Measurements from ENCODE around the gene NUDT16L1.

The NUDT16L1 gene

DNA sequence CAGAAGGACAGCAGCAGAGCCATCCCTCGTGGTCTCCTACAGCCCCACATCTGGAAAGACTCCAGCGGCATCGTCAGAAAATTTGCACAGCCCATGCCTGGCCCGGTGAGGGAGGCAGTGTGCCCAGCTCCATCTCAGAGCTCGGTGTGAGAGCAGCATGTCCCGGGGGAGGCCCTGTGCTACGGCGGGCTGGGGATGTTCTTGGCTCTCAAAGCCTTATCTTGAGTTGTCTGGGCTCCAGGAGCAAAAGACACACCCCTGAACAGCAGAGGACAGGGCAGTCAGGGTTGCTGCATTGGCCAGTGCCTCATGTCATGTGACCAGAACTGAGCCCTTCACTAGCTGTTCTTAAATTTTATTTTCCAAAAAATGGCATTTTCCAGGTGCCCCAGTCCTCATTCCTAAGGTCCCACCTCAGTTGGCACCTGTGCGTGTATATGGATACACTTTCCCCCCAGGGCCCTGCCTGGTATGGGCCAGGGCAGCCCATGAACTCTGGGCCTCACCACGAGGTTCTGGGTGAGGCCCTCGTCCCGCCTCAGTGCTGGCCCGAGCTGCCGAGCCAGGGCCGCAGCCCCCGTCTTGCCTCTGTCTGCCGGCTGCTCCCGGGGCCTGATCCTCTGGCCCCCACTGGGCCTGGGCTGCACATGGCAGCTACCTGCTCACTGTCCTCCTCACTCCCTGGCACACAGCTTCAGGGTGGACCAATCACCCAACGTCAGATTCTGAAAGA, 3.0 kb downstream of the NUDT16L1 start:
- no peak overlapping the region for H3K27ac ChIP-seq (ENCODE audit: low read length)
- TF ChIP-seq EZH2phosphoT487 (IDR thresholded peaks at IDR 0.05; ENCODE audit: low read length) = no peak
- TF ChIP-seq, protein P1, sequence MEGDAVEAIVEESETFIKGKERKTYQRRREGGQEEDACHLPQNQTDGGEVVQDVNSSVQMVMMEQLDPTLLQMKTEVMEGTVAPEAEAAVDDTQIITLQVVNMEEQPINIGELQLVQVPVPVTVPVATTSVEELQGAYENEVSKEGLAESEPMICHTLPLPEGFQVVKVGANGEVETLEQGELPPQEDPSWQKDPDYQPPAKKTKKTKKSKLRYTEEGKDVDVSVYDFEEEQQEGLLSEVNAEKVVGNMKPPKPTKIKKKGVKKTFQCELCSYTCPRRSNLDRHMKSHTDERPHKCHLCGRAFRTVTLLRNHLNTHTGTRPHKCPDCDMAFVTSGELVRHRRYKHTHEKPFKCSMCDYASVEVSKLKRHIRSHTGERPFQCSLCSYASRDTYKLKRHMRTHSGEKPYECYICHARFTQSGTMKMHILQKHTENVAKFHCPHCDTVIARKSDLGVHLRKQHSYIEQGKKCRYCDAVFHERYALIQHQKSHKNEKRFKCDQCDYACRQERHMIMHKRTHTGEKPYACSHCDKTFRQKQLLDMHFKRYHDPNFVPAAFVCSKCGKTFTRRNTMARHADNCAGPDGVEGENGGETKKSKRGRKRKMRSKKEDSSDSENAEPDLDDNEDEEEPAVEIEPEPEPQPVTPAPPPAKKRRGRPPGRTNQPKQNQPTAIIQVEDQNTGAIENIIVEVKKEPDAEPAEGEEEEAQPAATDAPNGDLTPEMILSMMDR (IDR thresholded peaks at IDR 0.05; ENCODE audit: low read length) = no peak
- no peak for TF ChIP-seq EZH2 (optimal IDR thresholded peaks at IDR 0.05; ENCODE audit: low read depth, low read length)

DNA sequence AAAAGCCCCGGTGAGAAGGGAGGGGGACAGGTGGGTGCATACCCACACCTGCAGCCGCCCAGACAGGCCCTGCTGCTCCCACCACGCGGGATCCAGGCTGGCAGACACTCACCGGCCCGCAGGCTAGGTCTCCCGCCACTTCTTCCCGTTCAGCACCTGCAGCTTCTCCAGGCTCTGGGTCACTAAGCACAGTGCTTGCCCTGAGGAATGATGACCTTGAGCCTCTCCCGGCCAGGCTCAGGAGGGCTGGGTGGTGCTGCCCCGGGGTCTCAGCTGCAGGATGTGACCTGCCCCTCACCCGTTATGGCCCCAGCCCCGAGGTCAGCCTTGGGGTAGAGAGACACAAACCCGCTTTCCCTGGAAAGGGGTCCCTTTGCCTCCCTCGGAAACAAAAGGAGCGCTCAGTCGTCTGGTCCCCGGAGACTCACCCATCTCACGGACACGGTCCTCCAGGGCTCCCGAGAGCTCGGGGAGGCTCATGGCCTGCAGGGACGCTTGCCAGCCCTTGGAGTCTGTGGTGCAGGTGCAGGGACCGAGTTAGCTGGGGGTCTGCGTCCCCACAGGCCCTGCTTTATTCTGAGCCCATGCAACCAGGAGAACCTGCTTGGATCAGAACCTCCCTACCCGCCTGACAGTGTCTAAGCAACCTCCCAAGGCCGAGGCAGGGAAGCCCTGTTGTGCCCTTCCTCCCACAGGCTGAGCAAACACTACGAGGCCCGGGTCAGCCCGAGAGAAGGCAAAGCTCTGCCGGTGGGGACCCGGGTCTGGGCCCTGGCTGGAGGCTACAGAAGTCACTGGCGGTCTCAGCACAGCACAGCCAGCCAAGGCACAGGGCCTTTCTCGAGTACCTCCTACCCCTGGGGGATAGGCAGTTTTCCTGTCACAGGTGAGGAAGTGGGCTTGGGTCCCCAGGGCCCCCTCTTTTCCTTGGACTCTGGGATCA, 3.8 kb downstream of the NUDT16L1 start:
- no peak overlapping the region for H3K4me2 ChIP-seq (ENCODE audit: low read depth, low read length)
- no peaks in the 10 kb centered on the region for H3K9me2 ChIP-seq (replicated peaks; ENCODE audit: insufficient read depth, low read length)
- H2AFZ ChIP-seq (ENCODE audit: low read length) = no peak overlapping the region
- no peak overlapping the region for H3K27ac ChIP-seq (ENCODE audit: low read length)
- no peak for TF ChIP-seq EZH2 (optimal IDR thresholded peaks at IDR 0.05; ENCODE audit: low read depth, low read length)
- TF ChIP-seq EZH2phosphoT487 (IDR thresholded peaks at IDR 0.05; ENCODE audit: low read length) = no peak
- TF ChIP-seq, protein P1 (IDR thresholded peaks at IDR 0.05; ENCODE audit: low read length) = no peak
- H3K36me3 ChIP-seq (replicated peaks; ENCODE audit: insufficient read depth, low read length) = no peaks in the 10 kb centered on the region
- H4K20me1 ChIP-seq (ENCODE audit: insufficient read depth, low read length) = no peaks in the 10 kb centered on the region
- H3K79me2 ChIP-seq (ENCODE audit: low read length) = peaks cover 25% of the 10 kb centered on the region
- peaks cover 7% of the 10 kb centered on the region; the same call in 1 of the 2 replicates for H3K4me1 ChIP-seq (ENCODE audit: low read length)
- no peak for DNase-seq
- no peaks in the 10 kb centered on the region for H3F3A ChIP-seq (ENCODE audit: insufficient read depth, low read length)
- no peak overlapping the region for H3K9ac ChIP-seq (ENCODE audit: low read length)
- no peak overlapping the region for H3K4me3 ChIP-seq (ENCODE audit: low read length)
- no peaks in the 10 kb centered on the region for H3K9me3 ChIP-seq (replicated peaks; ENCODE audit: insufficient read depth, low read length)
- no peaks in the 10 kb centered on the region for H3K27me3 ChIP-seq (replicated peaks; ENCODE audit: insufficient read depth, low read length)

More for the DNA sequence above, 3.0 kb downstream of the NUDT16L1 start:
- no peaks in the 10 kb centered on the region for H3K9me2 ChIP-seq (replicated peaks; ENCODE audit: insufficient read depth, low read length)
- peaks cover 25% of the 10 kb centered on the region for H3K79me2 ChIP-seq (ENCODE audit: low read length)
- no peak overlapping the region for H3K9ac ChIP-seq (ENCODE audit: low read length)
- peaks cover 7% of the 10 kb centered on the region; the same call in 1 of the 2 replicates for H3K4me1 ChIP-seq (ENCODE audit: low read length)
- no peaks in the 10 kb centered on the region for H3K36me3 ChIP-seq (replicated peaks; ENCODE audit: insufficient read depth, low read length)
- no peaks in the 10 kb centered on the region for H3K9me3 ChIP-seq (replicated peaks; ENCODE audit: insufficient read depth, low read length)
- H2AFZ ChIP-seq (ENCODE audit: low read length) = no peak overlapping the region
- H3K4me3 ChIP-seq (ENCODE audit: low read length) = no peak overlapping the region
- no peaks in the 10 kb centered on the region for H3F3A ChIP-seq (ENCODE audit: insufficient read depth, low read length)
- H3K4me2 ChIP-seq (ENCODE audit: low read depth, low read length) = no peak overlapping the region
- no peaks in the 10 kb centered on the region for H4K20me1 ChIP-seq (ENCODE audit: insufficient read depth, low read length)
- no peaks in the 10 kb centered on the region for H3K27me3 ChIP-seq (replicated peaks; ENCODE audit: insufficient read depth, low read length)
- no peak for DNase-seq

DNA sequence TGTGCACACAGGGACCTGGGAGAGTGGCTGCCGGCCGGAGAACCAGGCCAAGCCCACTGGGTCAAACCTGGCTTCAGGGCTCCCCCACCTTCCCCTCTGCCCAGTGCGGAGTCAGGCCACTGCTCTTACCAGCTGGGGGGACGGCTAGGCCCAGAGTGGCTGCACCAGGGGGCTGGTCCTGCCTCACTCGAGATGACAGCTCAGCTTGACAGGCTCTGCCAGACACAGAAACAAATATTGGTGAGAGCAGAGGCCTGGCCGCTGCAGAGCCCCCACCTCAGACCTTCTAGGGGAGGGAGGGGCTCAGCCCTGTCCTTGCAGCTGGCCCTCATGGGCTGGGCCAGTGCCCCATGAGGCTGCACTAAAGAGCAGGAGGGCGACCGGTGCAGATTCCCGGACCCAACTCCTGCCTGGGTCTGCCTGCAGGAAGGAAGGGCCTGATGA, 4.5 kb downstream of the NUDT16L1 start:
- DNase-seq = no peak
- H3K4me3 ChIP-seq (ENCODE audit: low read length) = no peak overlapping the region
- TF ChIP-seq EZH2phosphoT487 (IDR thresholded peaks at IDR 0.05; ENCODE audit: low read length) (no peak), EZH2 (optimal IDR thresholded peaks at IDR 0.05; ENCODE audit: low read depth, low read length) (no peak)
- TF ChIP-seq, protein P1 (IDR thresholded peaks at IDR 0.05; ENCODE audit: low read length) = no peak
- no peak overlapping the region for H3K4me2 ChIP-seq (ENCODE audit: low read depth, low read length)
- H3K27me3 ChIP-seq (replicated peaks; ENCODE audit: insufficient read depth, low read length) = no peaks in the 10 kb centered on the region
- H3K9me2 ChIP-seq (replicated peaks; ENCODE audit: insufficient read depth, low read length) = no peaks in the 10 kb centered on the region
- no peaks in the 10 kb centered on the region for H3K9me3 ChIP-seq (replicated peaks; ENCODE audit: insufficient read depth, low read length)
- no peak overlapping the region for H3K9ac ChIP-seq (ENCODE audit: low read length)
- H3F3A ChIP-seq (ENCODE audit: insufficient read depth, low read length) = no peaks in the 10 kb centered on the region
- H3K27ac ChIP-seq (ENCODE audit: low read length) = no peak overlapping the region
- H3K79me2 ChIP-seq (ENCODE audit: low read length) = peaks cover 25% of the 10 kb centered on the region
- peaks cover under 1% of the 10 kb centered on the region; the same call in 1 of the 2 replicates for H3K4me1 ChIP-seq (ENCODE audit: low read length)
- no peaks in the 10 kb centered on the region for H4K20me1 ChIP-seq (ENCODE audit: insufficient read depth, low read length)
- no peak overlapping the region for H2AFZ ChIP-seq (ENCODE audit: low read length)
- no peaks in the 10 kb centered on the region for H3K36me3 ChIP-seq (replicated peaks; ENCODE audit: insufficient read depth, low read length)
